ENCODE measurements around the gene AFM. TPM values are rescaled to one million over a fixed set of nuclear protein-coding genes. Genes with fewer than 3 reads are reported as not detected.

The AFM gene
- total and polyA plus RNA-seq, 2 donors (not counting 3 experiments of a cell fraction or from before 2014, with no cell fraction given), result not detected

GRCh38 chr4:73470728-73471127 is 10.8 kb upstream of the AFM start:
- Histone ChIP-seq H3K36me3 (ENCODE audit: control insufficient read depth in 2 of 2, extremely low read depth in 1 of 2, insufficient read depth in 2 of 2, low read length in 2 of 2) (no peaks in the 10 kb centered on the region), H3K9ac (replicated peaks; ENCODE audit: extremely low read depth, insufficient read depth, low read length) (no peak overlapping the region), H3K27me3 (ENCODE audit: control insufficient read depth in 2 of 2, insufficient read depth in 2 of 2, low read length in 2 of 2) (peaks cover 0 to 6% of the 10 kb centered on the region in 2 experiments), H3K4me3 (replicated peaks in 1 of 3; ENCODE audit: insufficient read depth in 1 of 3, low read depth in 1 of 3, low read length in 3 of 3) (no peak overlapping the region), H4K20me1 (replicated peaks; ENCODE audit: control insufficient read depth, extremely low read depth, insufficient read depth, low read length) (no peaks in the 10 kb centered on the region), H3K4me2 (ENCODE audit: insufficient read depth, low read length) (no peak overlapping the region), H3K27ac (ENCODE audit: insufficient read depth, low read depth, low read length) (no peak overlapping the region), H3K9me3 (replicated peaks; ENCODE audit: control insufficient read depth, insufficient read depth, low read length) (no peaks in the 10 kb centered on the region), H3K4me1 (ENCODE audit: control insufficient read depth, extremely low read depth, insufficient read depth, low read length) (no peaks in the 10 kb centered on the region), H2AFZ (ENCODE audit: low read depth, low read length) (no peak overlapping the region), H3K9me1 (replicated peaks; ENCODE audit: control insufficient read depth, extremely low read depth, insufficient read depth, low read length) (no peaks in the 10 kb centered on the region), H3K79me2 (ENCODE audit: control insufficient read depth, insufficient read depth, low read length) (no peaks in the 10 kb centered on the region)
- intact Hi-C loops (cut with micrococcal nuclease), result no loop called here
- no TSS peak for BruUV-seq (replicated peaks)
- POLR2A ChIA-PET, result no interaction called here
- FAIRE-seq (no peak), DNase-seq (ENCODE audit: low read depth, low spot score) (no peak)
- CTCF ChIA-PET, result interaction anchor here (1.0 kb wide), 1 partner anchor 25 kb away, joined by 3 read pairs; no protein-coding TSS in a partner anchor
- TF ChIP-seq POLR2AphosphoS5 (IDR thresholded peaks at IDR 0.05; ENCODE audit: insufficient read depth, low read depth, low read length) (no peak), EZH2 (IDR thresholded peaks at IDR 0.05; ENCODE audit: borderline replicate concordance, low read depth, low read length, severe bottlenecking) (no peak), FOS (IDR thresholded peaks at IDR 0.05; ENCODE audit: borderline replicate concordance, insufficient read depth, low read length) (no peak), JUN (IDR thresholded peaks at IDR 0.05; ENCODE audit: borderline replicate concordance, insufficient read depth, insufficient read length, low read depth) (no peak), MYC (IDR thresholded peaks at IDR 0.05; ENCODE audit: low read depth, low read length) (no peak), MAX (IDR thresholded peaks at IDR 0.05; ENCODE audit: insufficient read depth, insufficient read length) (no peak), POLR2A (IDR thresholded peaks at IDR 0.05; ENCODE audit: low read depth, low read length) (no peak), CTCF (IDR thresholded peaks at IDR 0.05; ENCODE audit: extremely low read depth in 1 of 2, insufficient read depth in 1 of 2, low read depth in 1 of 2, low read length in 2 of 2) (no peak), GATA2 (IDR thresholded peaks at IDR 0.05; ENCODE audit: insufficient read depth, insufficient read length, low read depth, low read length) (no peak)
- dilution Hi-C loops (cut with MboI; ENCODE audit: extremely low pct_ligation_motif_present, low sequenced_read_pairs), result no loop called here

All from endothelial cell of umbilical vein (primary cell).